Bone marrow (tissue), 2 donors: ENCODE results near the gene GCNT2.
"Not testable (repeated sequence)": the region's sequence is repeated elsewhere in the genome, so short reads cannot be mapped to it uniquely, and the experiment has no call there.

ENCODE experiments used
- DNase-seq, 2 donors: peaks; one replicate each; lab custom pipeline; 2025; lab: John Stamatoyannopoulos, UW

The GCNT2 gene

GRCh38 chr6:10521104-10521808, at the start of gene GCNT2:
Gene GCNT2 (plus strand): TSS chr6:10521351. CDS start chr6:10528912, 7,561 bp downstream.
- DNase-seq: no peak

GRCh38 chr6:10472634-10473033, 48.5 kb upstream of the GCNT2 start:
- no peak for DNase-seq

- DNase-seq: peak in 1 of 2 donors; percentile 9
Observed at GRCh38 chr6:10478187-10479040, 42.7 kb upstream of the GCNT2 start.

GRCh38 chr6:10479939-10480700, 41.0 kb upstream of the GCNT2 start:
- no peak for DNase-seq

GRCh38 chr6:10481101-10481500, 40.0 kb upstream of the GCNT2 start:
- no peak for DNase-seq

- no peak for DNase-seq
Observed at GRCh38 chr6:10482636-10483257, 38.4 kb upstream of the GCNT2 start.

GRCh38 chr6:10484912-10485311, 36.2 kb upstream of the GCNT2 start:
- DNase-seq: no peak

- DNase-seq: no peak
Observed at GRCh38 chr6:10485406-10485805, 35.7 kb upstream of the GCNT2 start.

- DNase-seq: no peak
Observed at GRCh38 chr6:10486215-10486614, 34.9 kb upstream of the GCNT2 start.

GRCh38 chr6:10486944-10487588, 34.1 kb upstream of the GCNT2 start:
- not testable (repeated sequence) for DNase-seq

- DNase-seq: no peak
Observed at GRCh38 chr6:10487668-10488327, 33.4 kb upstream of the GCNT2 start.

GRCh38 chr6:10491463-10491862, 29.7 kb upstream of the GCNT2 start:
- DNase-seq: no peak

GRCh38 chr6:10491905-10492304, 29.2 kb upstream of the GCNT2 start:
- DNase-seq: not testable (repeated sequence)

- DNase-seq: no peak
Observed at GRCh38 chr6:10495029-10495428, 26.1 kb upstream of the GCNT2 start.

- DNase-seq: no peak
Observed at GRCh38 chr6:10505529-10505928, 15.6 kb upstream of the GCNT2 start.

- no peak for DNase-seq
Observed at GRCh38 chr6:10507298-10507697, 13.9 kb upstream of the GCNT2 start.

GRCh38 chr6:10507715-10508114, 13.4 kb upstream of the GCNT2 start:
- DNase-seq: no peak

GRCh38 chr6:10510592-10511367, 10.4 kb upstream of the GCNT2 start:
- DNase-seq: peak; percentile 9 to 50

- DNase-seq: no peak
Observed at GRCh38 chr6:10511477-10511876, 9.7 kb upstream of the GCNT2 start.

- no peak for DNase-seq
Observed at GRCh38 chr6:10513544-10513943, 7.6 kb upstream of the GCNT2 start.
